Hippocampal formation (tissue), 2 donors: ENCODE measurements around the gene GLIPR1L1.

Experiments
- DNase-seq, 2 donors: peaks; one replicate each; lab custom pipeline; 2025; lab: John Stamatoyannopoulos, UW

Gene GLIPR1L1

GRCh38 chr12:75350413-75350812, 15.9 kb downstream of the GLIPR1L1 start:
- DNase-seq = no peak

DNA sequence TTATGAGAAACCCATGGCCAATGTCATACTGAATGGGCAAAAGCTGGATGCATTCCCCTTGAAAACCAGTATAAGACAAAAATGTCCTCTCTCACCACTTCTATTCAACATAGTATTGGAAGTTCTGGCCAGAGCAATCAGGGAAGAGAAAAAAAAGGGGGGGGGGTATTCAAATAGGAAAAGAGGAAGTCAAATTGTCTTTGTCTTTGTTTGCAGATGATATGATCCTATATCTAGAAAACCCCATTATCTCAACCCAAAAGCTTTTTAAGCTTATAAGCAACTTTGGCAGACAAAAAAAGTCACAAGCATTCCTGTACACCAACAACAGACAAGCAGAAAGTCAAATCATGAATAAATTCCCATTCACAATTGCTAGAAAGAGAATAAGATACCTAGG, 19.5 kb downstream of the GLIPR1L1 start:
- no peak for DNase-seq

DNA sequence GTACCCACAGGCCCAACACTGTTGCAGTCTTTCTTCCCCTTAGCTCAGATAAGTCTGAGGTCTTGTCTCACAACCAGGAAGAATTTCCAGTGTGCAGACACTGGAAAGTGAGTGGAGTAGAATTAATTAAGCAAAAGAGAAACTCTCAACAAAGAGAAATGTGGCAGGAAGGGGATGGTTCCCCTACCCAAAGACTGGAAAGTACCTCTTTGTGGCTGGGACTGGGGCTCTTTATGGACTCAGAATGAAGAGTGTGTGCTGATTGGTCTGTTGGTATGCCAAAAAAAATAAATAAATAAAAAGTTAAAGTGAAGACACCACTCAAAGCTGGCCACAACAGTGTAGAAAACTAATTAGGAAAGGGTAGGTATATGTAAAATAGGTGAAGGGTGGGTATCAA, 26.4 kb downstream of the GLIPR1L1 start:
- DNase-seq = no peak

GRCh38 chr12:75361408-75361807, 26.9 kb downstream of the GLIPR1L1 start:
- no peak for DNase-seq

DNA sequence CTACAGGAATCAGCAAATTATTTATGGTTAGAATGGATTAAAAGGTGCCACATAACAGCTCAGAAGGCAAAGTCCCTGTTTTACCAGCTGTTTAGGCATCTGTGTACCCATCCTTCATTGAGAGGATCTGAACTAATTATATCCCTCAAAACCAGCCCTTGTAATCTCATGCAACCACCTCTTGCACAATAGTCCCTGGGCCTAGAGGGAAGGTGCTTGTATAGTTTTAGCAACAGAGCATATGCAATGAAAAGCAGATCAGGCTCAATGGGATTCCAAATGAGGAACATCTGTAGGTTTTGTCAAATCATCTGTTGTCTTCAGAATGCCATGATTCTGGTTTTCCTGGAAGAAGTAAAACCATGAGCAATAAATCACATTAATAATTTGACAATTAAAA, 30.4 kb downstream of the GLIPR1L1 start:
- no peak for DNase-seq

DNA sequence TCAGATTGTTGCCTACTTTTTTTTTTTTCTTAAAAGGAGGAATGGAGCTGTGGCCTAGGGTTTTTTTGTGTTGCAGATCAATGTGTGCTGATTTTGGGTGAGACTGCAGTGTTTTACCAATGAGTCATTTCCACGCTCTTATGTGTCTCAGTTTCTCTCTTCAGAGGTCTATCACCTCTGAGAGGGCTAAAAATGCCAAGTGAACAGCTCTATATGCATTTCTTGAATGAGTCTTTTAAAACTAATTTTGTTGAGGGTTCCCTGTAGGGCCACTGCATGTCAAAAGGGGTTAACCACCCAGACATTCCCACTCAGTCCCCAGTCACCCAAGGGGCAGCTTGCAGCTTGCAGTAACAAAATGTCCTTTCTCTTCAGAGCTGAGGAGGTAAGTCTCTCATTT, 32.2 kb downstream of the GLIPR1L1 start:
- no peak for DNase-seq

- DNase-seq = no peak
Measured at GRCh38 chr12:75374971-75375370, 40.5 kb downstream of the GLIPR1L1 start.

GRCh38 chr12:75378354-75378753, 43.9 kb downstream of the GLIPR1L1 start:
- no peak for DNase-seq

DNA sequence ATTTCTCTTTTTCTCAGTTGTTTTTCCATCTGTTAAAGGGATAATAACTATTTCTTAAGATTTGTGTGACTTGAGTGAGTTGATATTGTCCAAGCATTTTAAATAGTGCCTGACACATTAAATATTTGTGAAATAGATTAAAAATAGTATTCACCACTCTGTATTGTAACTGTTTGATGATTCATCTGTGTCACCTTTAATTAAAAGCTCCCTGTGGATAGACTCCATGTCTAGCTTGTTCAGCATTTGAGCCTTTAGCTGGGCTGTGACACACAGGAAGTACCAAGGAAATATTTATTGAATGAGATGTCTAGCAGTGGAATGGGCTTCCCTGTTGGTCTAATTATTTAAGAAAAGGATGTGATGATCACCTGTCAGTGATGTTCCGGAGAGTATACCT, 54.6 kb downstream of the GLIPR1L1 start:
- no peak for DNase-seq

GRCh38 chr12:75389706-75390105, 55.2 kb downstream of the GLIPR1L1 start:
- DNase-seq = no peak

- DNase-seq = peak in 1 of 2 donors; percentile 75
Measured at GRCh38 chr12:75390156-75390898, 55.9 kb downstream of the GLIPR1L1 start.

DNA sequence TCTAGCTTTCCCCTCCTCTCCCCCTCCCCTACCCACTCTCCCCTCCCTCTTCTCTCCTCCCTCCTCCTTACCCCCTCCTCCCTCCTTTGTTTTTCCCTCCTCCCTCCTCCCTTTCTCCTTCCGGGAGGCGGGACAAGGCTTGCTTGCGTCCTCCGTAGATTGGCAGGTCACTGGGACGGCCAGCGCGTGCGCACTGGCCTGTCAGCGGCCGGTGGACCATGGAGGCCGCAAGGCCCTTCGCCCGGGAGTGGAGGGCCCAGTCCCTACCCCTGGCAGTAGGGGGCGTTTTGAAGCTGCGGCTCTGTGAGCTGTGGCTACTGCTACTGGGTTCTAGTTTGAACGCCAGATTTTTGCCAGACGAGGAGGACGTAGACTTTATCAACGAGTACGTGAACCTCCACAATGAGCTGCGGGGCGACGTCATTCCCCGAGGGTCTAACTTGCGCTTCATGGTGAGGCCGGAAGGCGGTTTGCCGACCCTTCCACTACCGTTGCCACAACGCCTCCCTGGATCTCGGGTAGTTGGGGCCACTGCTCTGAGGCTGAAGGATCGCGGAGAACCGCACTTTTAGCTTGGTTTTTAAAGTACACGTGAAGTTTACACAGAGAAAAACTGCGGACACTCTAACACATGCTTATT, 56.5 kb downstream of the GLIPR1L1 start, which contains the start of gene GLIPR1L2:
GLIPR1L2 (plus strand) TSS at position 191 of the 640 bp plus-strand sequence; CDS start at position 219, 28 bp downstream.
- DNase-seq = peak; percentile 96

DNA sequence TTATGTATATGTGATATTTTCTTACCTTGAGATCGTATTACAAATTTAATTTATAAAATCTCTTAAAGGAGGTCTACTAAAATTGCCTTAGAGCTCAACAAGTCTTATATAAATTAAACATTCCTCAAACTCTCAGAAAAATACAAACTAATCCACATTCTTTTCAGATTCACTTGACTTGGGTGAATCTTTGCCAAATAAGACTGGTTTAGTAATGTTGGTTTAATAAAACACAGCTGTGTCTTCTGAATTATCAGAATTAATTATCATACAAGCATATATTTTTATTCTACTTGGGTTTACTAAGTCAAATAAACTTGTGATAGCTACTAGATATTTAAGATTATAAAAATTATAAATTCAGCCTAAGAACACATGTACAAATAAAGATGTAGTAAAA, 69.8 kb downstream of the GLIPR1L1 start:
- DNase-seq = no peak

DNA sequence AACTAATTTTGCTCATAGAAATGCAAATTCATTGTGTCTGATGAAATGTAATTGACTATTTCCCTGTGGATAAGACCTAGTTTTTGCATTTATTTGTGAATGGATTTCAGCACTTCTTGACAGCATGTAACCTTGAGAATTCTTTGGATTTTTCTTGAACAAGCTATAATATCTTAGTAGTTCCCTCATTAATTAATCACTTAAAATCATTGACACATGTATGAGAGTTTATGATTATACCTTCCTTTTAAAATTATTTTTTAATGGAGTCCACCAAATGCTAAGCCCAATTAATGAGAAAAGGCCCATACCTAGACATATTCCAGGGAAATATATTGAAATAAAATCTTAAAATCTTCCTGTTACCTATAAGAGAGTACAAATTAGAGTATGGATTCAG, 73.2 kb downstream of the GLIPR1L1 start:
- DNase-seq = no peak

DNA sequence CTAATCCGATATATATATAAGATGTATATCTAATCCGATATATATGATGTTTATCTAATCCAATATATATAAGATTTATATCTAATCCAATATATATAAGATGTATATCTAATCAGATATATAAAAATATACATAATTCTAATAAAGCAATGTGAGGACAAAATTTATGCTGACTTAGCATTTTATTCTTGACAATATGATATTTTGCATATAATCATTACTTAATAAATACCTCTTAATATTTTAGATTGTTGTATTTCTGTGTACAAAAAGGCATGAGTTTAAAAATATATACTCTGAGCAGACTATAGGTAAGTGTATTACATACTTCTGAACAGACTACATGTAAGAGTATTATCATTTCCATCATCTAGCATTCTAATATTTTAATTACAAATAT, 75.4 kb downstream of the GLIPR1L1 start:
- DNase-seq = no peak

- no peak for DNase-seq
Measured at GRCh38 chr12:75414671-75415070, 80.2 kb downstream of the GLIPR1L1 start.

DNA sequence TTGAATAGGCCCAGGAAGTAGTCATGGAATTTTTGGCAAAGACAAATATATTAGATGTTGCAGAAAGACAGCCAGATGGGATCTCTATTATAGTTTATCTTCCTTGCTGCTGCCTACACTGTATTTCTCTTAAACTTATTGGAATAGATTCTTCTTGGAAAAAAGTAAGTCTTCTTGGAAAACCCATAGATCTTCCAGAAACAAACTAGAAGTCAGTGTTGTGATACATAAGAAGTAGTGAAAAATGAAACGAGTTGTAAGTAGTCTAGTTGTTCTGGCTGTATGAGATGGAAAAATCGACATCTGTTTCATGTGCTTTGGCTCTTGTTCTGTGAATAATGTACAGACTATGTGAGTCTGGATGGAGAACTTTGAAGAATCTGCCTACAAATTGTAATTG, 85.4 kb downstream of the GLIPR1L1 start:
- DNase-seq = no peak
